Esophagus squamous epithelium (tissue), 4 donors: ENCODE measurements around the gene PLCH2.

Experiments
- CTCF ChIP-seq, 6 experiments: fragments of 450-650 bp in 4 of 6; fragments of 200-600 bp in 2 of 6; sonication (generic) in 2 of 6; IDR thresholded peaks; one replicate each; pipeline ENCODE4 v1.5.1; 2016 to 2019; ENCODE audit warnings: antibody characterized with exemption in 6 of 6, mild to moderate bottlenecking in 4 of 6, moderate library complexity in 4 of 6
- POLR2A ChIP-seq, 4 donors: fragments of 450-650 bp; IDR thresholded peaks; one replicate each; pipeline ENCODE4 v1.6.1; 2017; ENCODE audit warnings: antibody characterized with exemption in 4 of 4, mild to moderate bottlenecking in 4 of 4, moderate library complexity in 3 of 4

- TF ChIP-seq CTCF (IDR thresholded peaks at IDR 0.05) (no peak), POLR2A (IDR thresholded peaks at IDR 0.05) (no peak)
Measured at GRCh38 chr1:2516124-2516523, 40.0 kb downstream of the PLCH2 start.
